Stomach (tissue), 4 donors: ENCODE data around the gene GRIK2.

Source experiments
- POLR2A ChIP-seq, 4 donors: fragments of 450-650 bp; IDR thresholded peaks; one replicate each; pipeline ENCODE4 v1.6.1; 2016; ENCODE audit warnings: antibody characterized with exemption in 4 of 4, control low read depth in 2 of 4, mild to moderate bottlenecking in 1 of 4, moderate library complexity in 1 of 4
- POLR2AphosphoS5 ChIP-seq, 3 donors: sonication (generic); formaldehyde crosslinking; IDR thresholded peaks; one replicate each; pipeline ENCODE4 v1.6.1; 2016; ENCODE audit warnings: antibody characterized with exemption in 3 of 3
- TF ChIP-seq, protein P1 (sequence below), 7 experiments: fragments of 450-650 bp in 4 of 7; fragments of 200-600 bp in 3 of 7; sonication (generic) in 3 of 7; IDR thresholded peaks; one replicate each; pipeline ENCODE4 v1.5.1; 2016 to 2019; ENCODE audit warnings: antibody characterized with exemption in 7 of 7, control low read depth in 2 of 7, mild to moderate bottlenecking in 1 of 7

DNA sequence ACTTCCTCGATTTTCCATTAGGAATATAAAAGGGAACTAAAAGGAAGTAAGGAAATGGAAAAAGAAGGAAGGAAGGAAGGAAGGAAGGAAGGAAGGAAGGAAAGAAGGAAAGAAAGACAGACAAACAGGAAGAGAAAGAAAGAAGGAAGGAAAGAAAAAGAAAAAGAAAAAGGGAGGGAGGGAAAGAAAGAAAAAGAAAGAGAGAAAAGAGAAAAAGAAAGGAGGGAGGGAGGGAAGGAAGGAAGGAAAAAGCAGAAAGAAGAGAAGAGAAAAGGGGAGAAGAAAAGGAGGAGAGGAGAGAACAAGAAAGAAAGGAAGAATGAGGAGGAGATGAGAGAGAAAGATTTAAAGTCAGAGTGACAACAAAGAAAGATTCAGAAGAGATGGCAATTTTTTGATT is 724.5 kb downstream of the GRIK2 start:
- TF ChIP-seq, protein P1, sequence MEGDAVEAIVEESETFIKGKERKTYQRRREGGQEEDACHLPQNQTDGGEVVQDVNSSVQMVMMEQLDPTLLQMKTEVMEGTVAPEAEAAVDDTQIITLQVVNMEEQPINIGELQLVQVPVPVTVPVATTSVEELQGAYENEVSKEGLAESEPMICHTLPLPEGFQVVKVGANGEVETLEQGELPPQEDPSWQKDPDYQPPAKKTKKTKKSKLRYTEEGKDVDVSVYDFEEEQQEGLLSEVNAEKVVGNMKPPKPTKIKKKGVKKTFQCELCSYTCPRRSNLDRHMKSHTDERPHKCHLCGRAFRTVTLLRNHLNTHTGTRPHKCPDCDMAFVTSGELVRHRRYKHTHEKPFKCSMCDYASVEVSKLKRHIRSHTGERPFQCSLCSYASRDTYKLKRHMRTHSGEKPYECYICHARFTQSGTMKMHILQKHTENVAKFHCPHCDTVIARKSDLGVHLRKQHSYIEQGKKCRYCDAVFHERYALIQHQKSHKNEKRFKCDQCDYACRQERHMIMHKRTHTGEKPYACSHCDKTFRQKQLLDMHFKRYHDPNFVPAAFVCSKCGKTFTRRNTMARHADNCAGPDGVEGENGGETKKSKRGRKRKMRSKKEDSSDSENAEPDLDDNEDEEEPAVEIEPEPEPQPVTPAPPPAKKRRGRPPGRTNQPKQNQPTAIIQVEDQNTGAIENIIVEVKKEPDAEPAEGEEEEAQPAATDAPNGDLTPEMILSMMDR (IDR thresholded peaks at IDR 0.05), result no peak
- TF ChIP-seq POLR2A (IDR thresholded peaks at IDR 0.05), result no peak
- no peak for TF ChIP-seq POLR2AphosphoS5 (IDR thresholded peaks at IDR 0.05)
